GM19099 (cell line): Measurements from ENCODE around the gene FAM237A.

Experiments
- POLR2A ChIP-seq: IDR thresholded peaks from 3 replicates; pipeline ENCODE4 v1.6.1; 2011; ENCODE audit warnings: low read depth; ENCODE audit not compliant: insufficient read length; ENCODE audit errors: extremely low read depth

Gene FAM237A

DNA sequence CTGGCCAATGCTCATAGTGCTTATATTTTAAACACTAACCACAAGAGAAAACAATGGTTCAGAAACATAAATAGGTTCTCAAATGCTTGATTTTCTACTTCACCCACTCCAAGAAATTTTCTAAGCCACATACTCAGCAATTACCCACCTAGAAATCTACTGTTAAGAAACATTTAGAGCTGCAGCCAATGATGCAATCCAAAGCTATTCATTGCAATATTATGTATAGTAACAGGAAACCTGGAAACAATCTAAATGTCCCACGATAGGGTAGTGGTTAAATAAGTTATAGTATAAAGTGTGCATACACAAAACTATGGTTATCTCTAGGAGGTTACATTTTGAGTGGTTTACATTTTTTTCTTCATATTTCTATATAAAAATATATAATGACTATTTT lies 5.7 kb downstream of the FAM237A start:
- TF ChIP-seq POLR2A = no peak

DNA sequence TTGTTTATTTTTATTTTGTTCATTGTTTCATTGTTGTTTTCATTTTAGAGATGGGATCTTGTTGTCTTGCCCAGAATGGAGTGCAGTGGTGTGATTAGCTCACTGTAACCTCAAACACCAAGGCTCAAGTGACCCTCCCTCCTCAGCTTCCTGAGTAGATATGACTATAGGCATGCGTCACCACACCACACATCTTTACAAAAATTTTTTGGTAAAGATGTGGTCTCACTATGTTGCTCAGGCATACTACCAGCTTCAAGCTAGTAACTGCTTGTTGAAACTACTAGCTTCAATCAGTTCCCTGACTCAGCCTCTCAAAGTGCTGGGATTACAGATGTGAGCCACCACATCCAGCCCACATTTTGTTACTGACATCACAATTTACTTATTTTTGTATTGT lies 14.8 kb downstream of the FAM237A start:
- no peak for TF ChIP-seq POLR2A

DNA sequence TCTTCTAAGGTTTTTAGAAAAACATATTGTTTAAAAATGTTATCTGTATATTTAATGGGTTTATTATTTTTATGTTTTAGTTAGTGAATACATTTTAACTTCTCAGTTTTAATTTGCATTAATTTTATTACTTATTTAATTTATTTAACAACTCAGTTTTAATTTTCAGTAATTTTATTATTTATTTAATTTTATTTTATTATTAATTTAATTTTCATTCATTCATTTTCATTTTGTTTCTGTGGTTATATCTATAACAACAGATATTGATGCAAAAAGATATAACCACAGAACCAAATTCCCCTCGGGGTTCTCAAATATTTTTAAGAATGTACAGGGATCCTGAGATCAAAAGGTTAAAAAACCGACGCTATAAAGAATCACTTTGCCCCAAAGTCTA lies 23.0 kb downstream of the FAM237A start:
- TF ChIP-seq POLR2A = no peak

DNA sequence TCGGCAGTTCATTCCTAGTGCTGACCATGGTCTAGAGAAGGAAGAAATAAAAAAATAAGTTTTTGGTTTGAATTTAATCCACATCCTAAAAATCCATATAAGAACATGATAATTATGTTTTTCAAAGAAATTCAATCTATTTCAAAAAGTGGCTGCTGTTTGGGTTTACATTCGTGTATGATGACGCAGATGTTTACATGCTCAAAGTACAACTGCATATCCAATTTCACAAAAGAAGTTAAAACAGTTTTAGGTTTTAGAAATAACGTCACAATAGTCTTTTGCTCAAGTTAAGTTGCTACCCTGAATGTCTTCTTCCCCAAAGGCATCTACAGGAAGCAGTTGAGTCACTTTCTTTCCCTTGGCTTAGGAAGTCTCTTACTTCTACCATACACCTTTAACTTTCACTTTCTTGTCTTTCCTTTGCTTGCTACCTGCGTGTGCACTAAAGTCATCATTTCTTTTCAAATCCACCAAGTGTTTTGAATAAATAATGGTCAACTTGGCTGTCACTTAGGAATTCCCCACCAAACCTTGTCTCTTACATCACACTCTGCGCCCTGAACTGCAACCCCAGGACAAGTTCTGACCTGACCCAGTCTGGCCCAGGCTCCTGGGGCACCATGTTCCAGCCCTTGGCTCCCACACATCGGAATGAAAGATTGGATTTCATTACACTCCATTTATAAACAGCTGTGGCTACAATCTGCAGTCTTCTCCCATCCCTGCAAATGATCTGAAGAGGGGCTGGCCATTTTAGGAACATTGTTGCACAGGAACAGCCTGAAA lies 28.4 kb downstream of the FAM237A start:
- TF ChIP-seq POLR2A = no peak

- no peak for TF ChIP-seq POLR2A
Observed at GRCh38 chr2:206683546-206683945, 41.3 kb downstream of the FAM237A start.

DNA sequence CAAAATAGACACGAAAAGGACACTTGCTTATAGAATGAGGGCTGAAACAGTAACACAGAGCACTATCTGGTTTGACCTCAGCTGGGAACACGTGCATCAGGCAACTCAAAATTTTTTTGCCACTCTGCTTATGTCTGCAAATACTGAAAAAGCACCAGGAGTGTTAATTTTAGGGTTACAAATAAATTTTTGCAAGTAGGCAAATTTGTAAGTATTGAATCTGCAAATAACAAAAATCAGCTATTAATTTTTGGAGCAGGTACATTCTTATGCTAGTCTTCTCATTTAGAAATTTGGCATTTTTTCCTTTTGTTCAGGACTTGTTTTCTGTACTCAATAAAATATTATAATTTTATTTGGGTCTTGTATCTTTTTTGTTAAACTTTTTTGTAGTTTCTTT lies 46.2 kb downstream of the FAM237A start:
- no peak for TF ChIP-seq POLR2A

- no peak for TF ChIP-seq POLR2A
Observed at GRCh38 chr2:206688990-206689389, 46.7 kb downstream of the FAM237A start.

- TF ChIP-seq POLR2A = no peak
Observed at GRCh38 chr2:206692971-206693370, 50.7 kb downstream of the FAM237A start.

GRCh38 chr2:206693399-206694137 lies 51.3 kb downstream of the FAM237A start:
- TF ChIP-seq POLR2A = no peak

DNA sequence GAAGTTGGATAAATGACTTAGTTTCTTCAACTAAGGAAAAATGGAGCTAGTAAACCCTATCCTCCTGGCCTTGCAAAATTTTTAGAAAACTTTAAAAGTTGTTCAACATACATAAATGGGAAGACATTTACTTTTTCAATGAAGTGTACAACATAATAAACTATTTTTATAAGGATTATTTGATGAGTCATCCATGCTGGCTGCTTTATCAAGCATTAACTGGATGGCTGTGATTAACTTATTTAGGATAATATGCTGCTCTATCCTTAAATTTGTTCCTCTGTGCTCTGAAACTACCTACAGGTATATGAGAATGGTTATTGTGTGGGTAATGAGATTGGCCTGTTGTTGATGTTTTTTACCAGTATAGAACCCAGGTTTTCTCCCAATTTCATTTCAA lies 54.6 kb downstream of the FAM237A start:
- no peak for TF ChIP-seq POLR2A

DNA sequence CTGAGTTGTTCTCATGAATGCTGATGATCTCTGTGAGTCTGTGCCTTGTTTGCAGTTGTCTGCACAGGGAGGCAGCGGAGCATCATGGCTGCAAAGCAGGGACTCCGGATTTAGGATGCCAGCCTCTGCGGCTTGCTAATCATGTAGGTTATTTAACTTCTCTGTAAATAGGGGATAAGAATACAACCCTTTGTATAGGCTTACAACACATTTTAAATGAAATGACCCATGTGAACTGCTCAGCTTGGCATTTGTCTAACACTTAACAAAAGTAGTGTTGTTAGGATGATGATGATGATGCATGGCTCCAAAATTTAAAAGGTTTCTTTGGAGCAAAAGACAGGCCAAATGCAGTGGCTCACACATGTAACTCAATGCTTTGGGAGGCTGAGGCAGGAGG lies 56.5 kb downstream of the FAM237A start:
- TF ChIP-seq POLR2A = no peak
